Measurements from ENCODE around the gene SEPTIN5. TPM values are rescaled to one million over a fixed set of nuclear protein-coding genes. Genes with fewer than 3 reads are reported as not detected.

Gene SEPTIN5
- total RNA-seq, 1 donor from 2014 or later = 141 TPM

DNA sequence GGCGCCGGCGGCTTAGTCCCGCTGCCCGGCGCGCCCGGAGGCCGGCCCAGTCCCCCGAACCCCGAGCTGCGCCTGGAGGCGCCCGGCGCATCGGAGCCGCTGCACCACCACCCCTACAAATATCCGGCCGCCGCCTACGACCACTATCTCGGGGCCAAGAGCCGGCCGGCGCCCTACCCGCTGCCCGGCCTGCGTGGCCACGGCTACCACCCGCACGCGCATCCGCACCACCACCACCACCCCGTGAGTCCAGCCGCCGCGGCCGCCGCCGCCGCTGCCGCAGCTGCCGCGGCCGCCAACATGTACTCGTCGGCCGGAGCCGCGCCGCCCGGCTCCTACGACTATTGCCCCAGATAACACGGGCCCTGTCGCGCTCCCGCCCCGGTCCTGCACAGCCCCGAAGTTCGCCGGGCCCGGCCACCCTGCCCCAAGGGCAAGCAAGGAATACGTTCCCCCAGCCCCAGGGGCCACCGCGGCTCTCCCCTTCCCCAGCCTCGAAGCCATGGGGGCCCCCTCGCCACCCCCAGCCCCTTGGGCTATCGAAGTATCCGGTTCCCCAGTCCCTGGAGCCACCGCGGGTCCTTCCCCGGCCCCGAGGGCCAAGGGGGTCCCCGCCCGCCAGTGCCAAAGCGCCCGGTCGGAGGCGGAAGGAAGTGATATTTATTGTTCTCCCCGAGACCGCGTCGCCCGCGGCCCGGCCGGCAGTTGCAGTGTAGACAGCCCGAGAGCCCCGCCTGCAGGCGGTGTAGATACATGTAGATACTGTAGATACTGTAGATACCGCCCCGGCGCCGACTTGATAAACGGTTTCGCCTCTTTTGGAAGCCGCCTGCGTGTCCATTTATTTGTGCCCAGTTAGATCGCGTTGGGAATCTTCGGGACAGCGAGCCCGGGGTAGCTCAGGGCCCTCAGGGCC is 52.5 kb downstream of the SEPTIN5 start:
- no peak overlapping the region for H3K27ac ChIP-seq (replicated peaks)
- TF ChIP-seq CTCF (IDR thresholded peaks at IDR 0.05; ENCODE audit: borderline replicate concordance) = peak; percentile 29
- H3K36me3 ChIP-seq = no peaks in the 10 kb centered on the region
- intact Hi-C loops (cut with micrococcal nuclease) = no loop called here
- peaks cover 100% of the 10 kb centered on the region for H3K27me3 ChIP-seq (ENCODE audit: low read depth)
- H3K4me1 ChIP-seq = peaks cover 31% of the 10 kb centered on the region
- peak overlapping the region; percentile 58 for H3K4me3 ChIP-seq
- peak; percentile 48 for DNase-seq
- no peaks in the 10 kb centered on the region for H3K9me3 ChIP-seq (replicated peaks)

GRCh38 chr22:19767427-19768341 is 53.4 kb downstream of the SEPTIN5 start:
- Histone ChIP-seq H3K4me1 (peaks cover 33% of the 10 kb centered on the region), H3K9me3 (replicated peaks) (no peaks in the 10 kb centered on the region), H3K27me3 (ENCODE audit: low read depth) (peaks cover 100% of the 10 kb centered on the region), H3K36me3 (no peaks in the 10 kb centered on the region), H3K4me3 (peak overlapping the region; percentile 58), H3K27ac (replicated peaks) (no peak overlapping the region)
- intact Hi-C loops (cut with micrococcal nuclease) = no loop called here
- peak; percentile 43 for DNase-seq
- TF ChIP-seq CTCF (IDR thresholded peaks at IDR 0.05; ENCODE audit: borderline replicate concordance) = no peak

DNA sequence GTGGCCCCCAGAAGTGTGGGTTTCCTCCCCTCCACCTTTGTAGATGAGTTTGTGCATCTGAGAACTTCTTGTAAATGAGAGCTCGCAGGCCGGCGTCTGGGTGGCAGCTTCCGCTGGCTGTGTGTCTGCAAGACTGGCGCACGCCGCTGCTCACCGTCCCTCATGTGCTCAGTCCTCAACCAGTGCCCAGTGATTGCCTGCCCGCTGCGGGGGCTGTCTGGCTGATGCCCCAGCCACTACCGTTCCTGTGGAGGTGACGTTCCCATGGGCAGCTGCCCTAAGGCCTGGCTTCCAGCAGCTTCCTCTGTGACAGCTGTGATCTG is 55.1 kb downstream of the SEPTIN5 start:
- Histone ChIP-seq H3K4me1 (peaks cover 44% of the 10 kb centered on the region), H3K36me3 (no peaks in the 10 kb centered on the region), H3K9me3 (replicated peaks) (no peaks in the 10 kb centered on the region), H3K4me3 (no peak overlapping the region), H3K27me3 (ENCODE audit: low read depth) (peaks cover 99% of the 10 kb centered on the region), H3K27ac (replicated peaks) (no peak overlapping the region)
- DNase-seq = no peak
- TF ChIP-seq CTCF (IDR thresholded peaks at IDR 0.05; ENCODE audit: borderline replicate concordance) = no peak
- intact Hi-C loops (cut with micrococcal nuclease) = no loop called here

DNA sequence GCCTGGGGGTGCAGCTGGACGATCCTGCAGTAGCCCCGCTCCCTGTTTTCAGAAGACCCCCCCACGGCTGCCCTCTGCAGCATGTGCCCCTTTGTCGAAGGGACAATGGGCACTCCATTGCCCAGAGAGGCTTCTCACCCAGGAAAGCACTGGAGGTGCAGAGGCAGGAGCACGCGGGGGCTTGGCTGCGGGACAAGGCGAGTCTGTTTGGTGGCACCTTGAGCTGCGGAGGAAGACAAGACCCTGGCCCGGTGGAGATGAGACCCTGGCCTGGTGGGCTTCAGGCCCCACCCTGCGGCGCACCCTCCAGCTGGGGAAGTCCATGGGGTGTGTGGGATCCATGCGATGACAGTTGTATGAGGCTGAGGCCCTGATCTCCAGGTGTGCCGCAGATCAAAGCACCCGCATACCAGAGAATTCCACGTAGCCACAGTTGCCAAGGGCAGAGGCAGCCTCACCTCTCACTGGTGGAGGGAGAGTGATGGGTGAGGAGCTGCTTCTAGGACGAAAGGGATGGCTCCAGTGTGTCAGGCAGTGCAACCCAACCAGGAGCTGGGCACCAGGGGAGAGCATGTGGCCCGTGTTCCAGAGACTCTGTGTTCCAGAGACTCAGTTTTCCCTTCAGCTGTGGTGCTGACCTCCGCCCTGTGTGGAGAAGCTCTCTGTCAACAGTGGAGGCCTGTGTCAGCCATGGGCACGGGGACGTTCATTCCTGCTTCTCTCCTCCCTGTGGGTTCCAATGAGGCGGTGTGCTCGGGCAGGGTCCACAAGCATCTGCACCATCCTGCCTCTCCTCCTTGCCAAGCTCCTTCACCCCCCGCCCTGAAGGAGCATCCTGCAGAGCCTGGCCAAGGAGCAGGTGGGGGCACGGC is 56.3 kb downstream of the SEPTIN5 start:
- intact Hi-C loops (cut with micrococcal nuclease) = no loop called here
- Histone ChIP-seq H3K4me1 (peaks cover 39% of the 10 kb centered on the region), H3K9me3 (replicated peaks) (no peaks in the 10 kb centered on the region), H3K4me3 (no peak overlapping the region), H3K36me3 (no peaks in the 10 kb centered on the region), H3K27me3 (ENCODE audit: low read depth) (peaks cover 99% of the 10 kb centered on the region), H3K27ac (replicated peaks) (no peak overlapping the region)
- TF ChIP-seq CTCF (IDR thresholded peaks at IDR 0.05; ENCODE audit: borderline replicate concordance) = no peak
- DNase-seq = no peak

DNA sequence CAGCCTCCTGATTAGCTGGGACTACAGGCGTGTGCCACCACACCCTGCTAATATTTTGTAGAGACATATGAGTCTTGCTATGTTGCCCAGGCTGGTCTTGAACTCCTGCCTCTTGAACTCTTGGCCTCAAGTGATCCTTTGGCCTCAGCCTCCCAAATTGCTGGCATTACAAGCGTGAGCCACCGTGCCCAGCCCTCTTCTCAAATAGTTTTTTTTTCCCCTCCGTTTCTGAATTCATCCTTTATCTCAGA is 58.0 kb downstream of the SEPTIN5 start:
- intact Hi-C loops (cut with micrococcal nuclease) = no loop called here
- Histone ChIP-seq H3K4me1 (peaks cover 24% of the 10 kb centered on the region), H3K36me3 (no peaks in the 10 kb centered on the region), H3K4me3 (no peak overlapping the region), H3K27me3 (ENCODE audit: low read depth) (peaks cover 95% of the 10 kb centered on the region), H3K27ac (replicated peaks) (no peak overlapping the region), H3K9me3 (replicated peaks) (no peaks in the 10 kb centered on the region)
- TF ChIP-seq CTCF (IDR thresholded peaks at IDR 0.05; ENCODE audit: borderline replicate concordance) = no peak
- no peak for DNase-seq
